SU-DHL-6 (cell line): ENCODE data around the gene SPAST.

Experiments
- CTCF ChIP-seq: fragments of 200-600 bp; sonication (generic); IDR thresholded peaks from one replicate; pipeline ENCODE4 v1.5.1; 2017; ENCODE audit warnings: antibody characterized with exemption, mild to moderate bottlenecking, low read length, moderate library complexity; ENCODE audit not compliant: insufficient read depth, poor library complexity, severe bottlenecking
- EZH2phosphoT487 ChIP-seq: fragments of 200-600 bp; sonication (generic), shearing (Covaris generic); conservative IDR thresholded peaks from 2 replicates; pipeline ENCODE4 v1.6.1; 2018; ENCODE audit warnings: mild to moderate bottlenecking, antibody characterized with exemption, low read length, moderate library complexity, mixed read lengths

- no peak for TF ChIP-seq CTCF
- TF ChIP-seq EZH2phosphoT487, result no peak
These were observed 65.3 kb downstream of the SPAST start for GRCh38 chr2:32128636-32129035.
